PC-3 (cell line): Measurements from ENCODE around the gene ZC3H12C.

Experiments
- EZH2 ChIP-seq: fragments of 300-600 bp; sonication (generic); IDR thresholded peaks from one replicate; pipeline ENCODE4 v1.6.1; 2017; ENCODE audit warnings: antibody characterized with exemption, mild to moderate bottlenecking, low read length; ENCODE audit not compliant: unreplicated experiment
- EZH2phosphoT487 ChIP-seq: fragments of 300-600 bp; sonication (generic); IDR thresholded peaks from 2 replicates; pipeline ENCODE4 v1.6.1; 2018; ENCODE audit warnings: mild to moderate bottlenecking, antibody characterized with exemption, low read length, borderline replicate concordance
- TF ChIP-seq, protein P1 (sequence below): fragments of 300-600 bp; sonication (generic); conservative IDR thresholded peaks from 2 replicates; pipeline ENCODE4 v1.5.1; 2017; ENCODE audit warnings: antibody characterized with exemption, low read depth, mild to moderate bottlenecking, low read length

DNA sequence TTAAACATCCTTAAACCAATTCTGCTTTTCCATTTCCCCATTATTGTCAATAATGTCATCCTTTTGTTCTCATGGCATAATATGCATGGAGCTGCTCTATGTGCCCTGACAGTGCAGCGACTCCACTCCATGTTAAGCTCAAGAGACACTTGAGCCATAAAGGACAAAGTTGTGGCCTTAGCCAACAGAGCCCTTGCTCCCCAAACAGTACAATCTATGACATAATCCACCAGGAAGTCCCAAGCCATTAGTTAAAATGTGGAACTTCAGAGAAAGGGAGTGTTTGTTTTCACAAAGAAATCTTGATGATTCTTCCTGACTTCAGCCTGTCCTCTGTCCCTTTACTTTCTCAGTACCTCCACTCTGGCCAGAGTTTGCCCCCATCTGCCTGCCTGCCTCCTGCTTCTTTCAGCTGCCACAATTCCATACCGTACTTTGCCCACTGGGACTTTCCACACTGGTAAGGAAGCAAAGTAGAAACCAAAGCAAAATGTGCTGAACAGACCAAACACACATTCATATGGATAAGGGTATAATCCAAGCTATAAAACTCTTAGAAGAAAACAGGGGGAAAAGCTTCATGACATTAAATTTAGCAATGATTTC is 46.3 kb upstream of the ZC3H12C start:
- TF ChIP-seq, protein P1, sequence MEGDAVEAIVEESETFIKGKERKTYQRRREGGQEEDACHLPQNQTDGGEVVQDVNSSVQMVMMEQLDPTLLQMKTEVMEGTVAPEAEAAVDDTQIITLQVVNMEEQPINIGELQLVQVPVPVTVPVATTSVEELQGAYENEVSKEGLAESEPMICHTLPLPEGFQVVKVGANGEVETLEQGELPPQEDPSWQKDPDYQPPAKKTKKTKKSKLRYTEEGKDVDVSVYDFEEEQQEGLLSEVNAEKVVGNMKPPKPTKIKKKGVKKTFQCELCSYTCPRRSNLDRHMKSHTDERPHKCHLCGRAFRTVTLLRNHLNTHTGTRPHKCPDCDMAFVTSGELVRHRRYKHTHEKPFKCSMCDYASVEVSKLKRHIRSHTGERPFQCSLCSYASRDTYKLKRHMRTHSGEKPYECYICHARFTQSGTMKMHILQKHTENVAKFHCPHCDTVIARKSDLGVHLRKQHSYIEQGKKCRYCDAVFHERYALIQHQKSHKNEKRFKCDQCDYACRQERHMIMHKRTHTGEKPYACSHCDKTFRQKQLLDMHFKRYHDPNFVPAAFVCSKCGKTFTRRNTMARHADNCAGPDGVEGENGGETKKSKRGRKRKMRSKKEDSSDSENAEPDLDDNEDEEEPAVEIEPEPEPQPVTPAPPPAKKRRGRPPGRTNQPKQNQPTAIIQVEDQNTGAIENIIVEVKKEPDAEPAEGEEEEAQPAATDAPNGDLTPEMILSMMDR, result no peak
- TF ChIP-seq EZH2 (no peak), EZH2phosphoT487 (no peak)
